ENCODE measurements around the gene UTP4. TPM values are rescaled to one million over a fixed set of nuclear protein-coding genes. Genes with fewer than 3 reads are reported as not detected.

Gene UTP4
- total RNA-seq, 1 donor from 2014 or later = 57.4 TPM

DNA sequence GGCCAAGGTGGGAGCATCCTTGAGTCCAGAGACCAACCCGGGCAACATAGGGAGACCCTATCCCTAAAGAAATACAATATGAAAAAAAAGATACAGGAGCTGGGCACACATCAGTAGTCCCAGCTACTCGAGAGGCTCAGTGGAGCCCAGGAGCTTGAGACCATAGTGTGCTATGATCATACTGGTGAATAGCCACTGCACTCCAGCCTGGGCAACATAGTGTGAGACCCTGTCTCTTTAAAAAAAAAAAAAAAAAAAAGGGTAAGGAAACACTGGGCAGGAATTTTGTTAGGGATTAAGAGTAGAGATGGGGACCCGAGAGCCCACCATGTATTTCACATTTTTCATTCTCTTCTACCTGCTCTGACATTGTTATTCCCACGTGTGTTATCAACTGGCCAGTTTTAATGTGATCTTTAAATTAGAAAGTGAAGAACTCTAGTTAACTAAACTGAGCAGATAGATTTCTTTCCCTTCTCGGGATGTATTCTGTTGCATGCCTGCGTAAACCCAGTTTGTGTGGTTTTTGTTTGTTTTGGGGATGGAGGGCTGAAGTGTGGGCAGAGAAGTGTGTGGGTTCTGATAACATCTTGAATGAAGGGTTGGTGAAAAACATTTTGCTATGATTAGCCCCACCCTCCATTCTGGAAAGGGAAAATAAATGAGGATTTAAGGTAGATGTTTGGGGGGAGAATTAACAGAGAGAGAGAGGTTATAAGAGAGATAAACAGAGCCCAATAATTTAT, 37.3 kb downstream of the UTP4 start:
- DNase-seq (ENCODE audit: low spot score) = no peak

DNA sequence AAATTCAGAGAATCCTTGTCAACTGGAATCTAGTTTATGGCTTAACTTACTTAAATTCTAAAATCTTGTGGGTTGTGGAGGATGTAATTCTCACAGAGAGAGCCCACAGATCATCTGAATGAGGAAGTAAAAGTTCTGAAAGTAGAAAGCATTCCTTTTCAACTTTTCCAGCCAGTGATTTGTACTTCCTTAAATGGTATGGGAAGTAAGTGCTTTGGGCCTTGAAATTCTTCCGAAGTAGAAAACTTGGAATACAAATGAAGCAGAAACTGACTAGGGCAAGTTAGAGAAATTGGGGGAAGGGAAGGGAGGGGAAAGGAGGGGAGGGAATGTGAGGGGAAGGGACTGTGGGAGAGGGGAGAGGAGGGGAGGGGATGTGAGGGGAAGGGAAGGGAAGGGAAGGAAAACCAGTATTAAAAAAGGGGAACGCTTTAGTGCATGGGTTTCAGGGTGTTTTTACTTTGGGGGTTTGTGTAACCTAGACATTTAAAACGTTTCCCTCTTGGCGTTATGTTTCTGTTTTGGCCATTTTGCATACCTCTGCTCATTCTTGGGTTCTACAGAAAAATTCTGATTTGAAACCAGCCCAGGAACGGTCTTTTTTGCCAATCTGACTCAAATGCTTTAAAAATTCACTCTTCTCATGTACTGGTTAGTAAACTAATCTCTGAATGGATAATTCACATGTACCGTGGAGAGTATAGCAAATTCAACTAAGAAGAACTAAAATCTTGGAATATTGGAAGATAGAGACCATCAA, 39.1 kb downstream of the UTP4 start:
- DNase-seq (ENCODE audit: low spot score) = no peak

DNA sequence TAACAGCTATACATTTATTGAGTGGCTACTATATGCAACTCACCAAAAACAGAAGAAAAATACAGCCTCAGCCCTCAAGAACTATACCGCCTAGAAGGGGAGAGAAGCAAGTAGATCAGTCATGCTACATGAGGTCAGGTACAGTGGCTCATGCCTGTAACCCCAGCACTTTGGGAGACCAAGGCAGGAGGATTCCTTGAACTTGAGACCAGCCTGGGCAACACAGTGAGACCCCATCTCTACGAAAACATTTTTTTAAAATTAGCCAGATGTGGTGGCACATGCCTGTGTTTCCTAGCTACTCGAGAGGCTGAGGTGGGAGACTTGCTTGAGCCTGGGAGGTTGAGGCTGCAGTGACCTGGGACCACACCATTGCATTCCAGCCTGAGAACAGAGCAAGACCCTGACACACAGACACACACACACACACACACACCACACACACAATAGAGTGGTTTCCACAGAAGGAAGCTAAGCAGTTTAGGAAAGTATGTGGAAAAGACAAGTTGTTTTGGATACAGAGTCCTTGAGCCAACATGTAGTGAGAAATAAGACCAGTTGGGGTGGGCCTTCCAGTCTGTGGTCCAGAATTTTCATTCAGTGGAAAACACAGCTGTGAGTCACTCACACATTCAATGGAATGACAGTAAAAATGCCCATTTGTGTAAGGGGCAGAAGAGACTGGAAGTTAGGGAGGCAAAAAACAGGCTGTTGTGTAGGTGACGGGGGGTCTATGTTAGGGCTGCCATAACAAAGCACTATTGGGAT, 43.8 kb downstream of the UTP4 start:
- no peak for DNase-seq (ENCODE audit: low spot score)

DNA sequence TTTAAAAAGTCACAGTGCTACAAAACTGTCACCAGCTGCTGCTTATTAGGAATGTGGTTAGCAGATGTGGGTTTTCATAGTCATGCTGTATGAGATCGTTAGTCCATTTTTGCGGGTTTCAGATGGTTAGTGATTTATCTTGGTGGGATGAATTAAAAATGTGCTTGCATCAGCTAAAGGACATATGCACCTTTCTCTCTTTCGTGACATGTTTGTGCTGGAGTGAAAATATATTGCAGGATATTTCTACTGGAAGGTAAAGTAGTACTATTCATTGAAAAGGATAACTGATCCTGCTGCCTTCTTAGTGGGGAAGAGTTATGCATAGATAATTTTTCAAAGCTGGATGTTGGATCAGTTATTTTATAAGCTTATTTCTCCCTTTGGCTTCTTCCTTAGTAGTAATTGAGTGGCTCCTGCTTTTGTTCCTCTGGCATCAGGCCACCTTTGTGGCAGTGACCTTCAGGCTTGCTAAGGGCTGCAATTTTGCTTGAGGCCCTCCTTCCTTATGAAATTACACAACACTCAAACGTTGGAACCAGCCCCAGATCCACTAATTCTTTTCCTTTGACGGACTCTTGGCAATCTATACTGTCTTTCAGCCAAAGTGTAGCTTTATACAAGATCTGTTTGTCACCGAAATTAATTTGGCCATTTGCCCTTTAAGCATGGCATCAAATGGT, 47.0 kb downstream of the UTP4 start:
- DNase-seq (ENCODE audit: low spot score) = no peak

DNA sequence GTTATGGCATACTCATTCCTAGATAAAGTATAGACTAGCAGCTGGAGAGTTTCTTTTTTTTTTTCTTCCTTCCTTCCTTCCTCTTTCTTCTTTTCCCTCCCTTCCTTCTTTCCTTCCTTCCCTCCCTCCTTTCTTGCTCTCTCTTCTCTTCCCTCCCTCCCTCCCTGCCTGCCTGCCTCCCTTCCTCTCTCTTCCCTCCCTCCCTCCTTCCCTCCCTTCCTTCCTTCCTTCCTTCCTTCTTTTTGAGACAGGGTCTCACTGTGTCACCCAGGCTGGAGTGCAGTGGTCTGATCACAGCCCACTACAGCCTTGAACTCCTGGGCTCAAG, 47.5 kb downstream of the UTP4 start:
- DNase-seq (ENCODE audit: low spot score) = no peak

DNA sequence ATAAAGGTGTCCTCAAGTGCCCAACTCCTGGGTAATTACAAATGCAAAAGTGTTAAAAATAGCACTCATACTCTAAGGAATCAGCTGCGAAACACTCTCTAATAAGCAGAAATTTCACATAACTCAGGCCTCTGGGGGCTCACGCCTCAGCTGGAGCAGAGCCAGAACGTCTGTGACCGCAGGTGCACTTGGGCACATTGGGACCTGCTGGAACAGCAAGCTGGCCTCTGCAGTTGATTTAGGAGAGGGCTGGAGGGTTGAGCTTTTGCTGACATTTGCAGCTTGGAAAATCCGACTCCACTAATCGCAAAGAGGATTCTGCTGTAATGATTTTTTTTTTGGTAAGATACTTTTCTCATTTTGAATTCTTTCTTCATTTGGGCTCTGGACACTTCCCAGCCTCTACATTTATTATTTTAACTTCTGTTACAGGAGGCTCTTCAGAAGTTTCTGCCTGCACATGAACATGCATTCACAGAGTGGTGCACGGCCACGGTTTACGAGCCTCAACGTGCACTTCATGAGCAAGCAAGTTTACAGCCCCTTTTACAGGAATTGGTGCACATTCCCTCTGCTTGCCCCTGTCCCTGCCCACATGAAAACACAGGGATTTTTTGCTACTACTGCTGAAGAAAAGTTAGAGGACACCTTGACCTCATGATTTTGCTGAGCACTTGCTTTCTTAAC, 50.4 kb downstream of the UTP4 start:
- no peak for DNase-seq (ENCODE audit: low spot score)

DNA sequence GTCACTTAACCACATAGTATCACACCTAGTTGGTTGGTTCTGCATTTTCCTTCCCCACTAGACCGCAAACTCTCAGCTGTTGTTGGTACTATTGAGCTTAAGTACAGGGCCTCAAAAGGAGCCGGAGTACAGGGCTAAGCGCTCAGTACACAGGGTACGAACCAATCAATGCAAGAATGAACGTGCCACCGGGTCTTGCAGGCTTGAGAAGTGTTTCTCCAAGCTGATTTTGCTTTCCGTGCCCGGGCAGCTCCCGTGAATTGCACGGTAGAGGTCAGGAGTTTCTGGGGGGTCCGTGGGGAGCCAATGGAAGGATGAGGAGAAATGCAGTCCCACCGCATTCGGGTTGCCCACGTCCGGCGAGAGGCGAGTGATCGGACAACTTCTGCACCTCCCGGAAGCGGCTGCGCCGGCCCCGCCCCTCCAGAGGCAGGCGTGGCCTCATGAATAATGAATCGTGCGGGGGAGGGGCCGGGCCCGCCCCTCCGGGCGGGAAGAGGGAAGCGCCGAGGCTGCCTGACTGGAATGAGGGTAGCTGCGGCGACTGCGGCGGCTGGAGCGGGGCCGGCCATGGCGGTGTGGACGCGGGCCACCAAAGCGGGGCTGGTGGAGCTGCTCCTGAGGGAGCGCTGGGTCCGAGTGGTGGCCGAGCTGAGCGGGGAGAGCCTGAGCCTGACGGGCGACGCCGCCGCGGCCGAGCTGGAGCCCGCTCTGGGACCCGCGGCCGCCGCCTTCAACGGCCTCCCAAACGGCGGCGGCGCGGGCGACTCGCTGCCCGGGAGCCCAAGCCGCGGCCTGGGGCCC, 54.4 kb downstream of the UTP4 start, which contains the start of gene SNTB2:
Gene SNTB2, plus strand, starts transcription at position 523 of the 804 bp plus-strand sequence. Its CDS starts 3 bp downstream, at position 526.
- DNase-seq (ENCODE audit: low spot score) = peak; percentile 98

DNA sequence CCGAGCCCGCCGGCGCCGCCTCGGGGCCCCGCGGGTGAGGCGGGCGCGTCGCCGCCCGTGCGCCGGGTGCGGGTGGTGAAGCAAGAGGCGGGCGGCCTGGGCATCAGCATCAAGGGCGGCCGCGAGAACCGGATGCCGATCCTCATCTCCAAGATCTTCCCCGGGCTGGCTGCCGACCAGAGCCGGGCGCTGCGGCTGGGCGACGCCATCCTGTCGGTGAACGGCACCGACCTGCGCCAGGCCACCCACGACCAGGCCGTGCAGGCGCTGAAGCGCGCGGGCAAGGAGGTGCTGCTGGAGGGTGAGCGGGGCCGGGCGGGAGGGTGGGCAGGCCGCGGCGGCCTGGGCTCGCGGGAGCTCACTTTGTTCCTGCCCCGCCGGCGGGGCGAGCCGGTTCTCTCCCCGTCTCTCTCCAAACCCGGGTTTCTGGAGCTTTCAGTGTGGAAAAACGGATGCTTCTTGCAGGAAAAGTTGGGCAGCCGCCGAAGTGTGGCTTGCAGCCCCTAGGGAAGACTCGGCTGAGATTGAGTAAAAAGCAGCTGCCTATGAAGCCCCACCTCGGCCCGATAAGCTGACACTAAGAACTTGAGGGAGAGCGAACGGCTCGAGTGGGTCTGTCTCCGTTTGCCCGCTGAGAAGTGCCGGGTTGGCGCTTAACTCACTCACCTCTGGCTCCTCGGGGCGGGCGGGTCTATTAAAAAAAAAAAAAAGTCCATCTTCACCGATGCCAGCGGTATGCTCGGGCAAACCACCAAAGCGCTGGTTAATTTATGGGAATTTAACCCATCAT, 55.2 kb downstream of the UTP4 start:
- DNase-seq (ENCODE audit: low spot score) = no peak

DNA sequence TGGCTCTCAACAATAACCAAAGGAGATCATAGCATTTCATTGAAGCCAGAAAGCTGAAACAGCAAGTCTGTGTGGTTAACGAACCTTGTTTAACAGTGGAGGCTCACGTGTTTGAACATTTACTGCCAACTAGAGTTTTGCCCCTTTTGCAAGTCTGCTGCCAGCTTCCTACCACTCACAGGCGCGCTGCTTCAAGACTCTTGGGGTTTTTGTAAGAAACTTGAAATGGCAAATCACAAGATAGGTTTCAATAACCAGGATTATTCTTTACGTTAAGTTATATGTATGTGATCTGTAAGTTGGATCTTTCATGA, 55.7 kb downstream of the UTP4 start:
- no peak for DNase-seq (ENCODE audit: low spot score)

DNA sequence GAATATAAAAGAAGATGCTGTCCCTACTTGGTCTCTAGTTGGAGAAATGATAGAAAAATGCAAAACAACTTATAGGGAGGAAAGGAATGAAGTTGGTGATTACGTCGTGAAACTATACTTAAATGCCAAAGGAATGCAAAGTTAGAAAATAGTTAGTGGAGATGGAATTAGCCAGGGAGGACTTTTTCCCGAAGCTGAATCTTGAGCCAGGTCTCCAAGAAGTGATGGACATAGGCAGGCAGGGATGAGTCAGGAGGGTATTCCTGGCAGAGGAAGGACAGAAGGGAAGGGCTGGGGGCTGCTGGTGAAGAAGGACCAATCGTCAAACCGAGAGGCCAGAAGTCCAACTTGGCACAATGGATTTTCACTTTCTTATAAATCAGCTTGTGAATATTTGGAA, 56.3 kb downstream of the UTP4 start:
- DNase-seq (ENCODE audit: low spot score) = no peak

DNA sequence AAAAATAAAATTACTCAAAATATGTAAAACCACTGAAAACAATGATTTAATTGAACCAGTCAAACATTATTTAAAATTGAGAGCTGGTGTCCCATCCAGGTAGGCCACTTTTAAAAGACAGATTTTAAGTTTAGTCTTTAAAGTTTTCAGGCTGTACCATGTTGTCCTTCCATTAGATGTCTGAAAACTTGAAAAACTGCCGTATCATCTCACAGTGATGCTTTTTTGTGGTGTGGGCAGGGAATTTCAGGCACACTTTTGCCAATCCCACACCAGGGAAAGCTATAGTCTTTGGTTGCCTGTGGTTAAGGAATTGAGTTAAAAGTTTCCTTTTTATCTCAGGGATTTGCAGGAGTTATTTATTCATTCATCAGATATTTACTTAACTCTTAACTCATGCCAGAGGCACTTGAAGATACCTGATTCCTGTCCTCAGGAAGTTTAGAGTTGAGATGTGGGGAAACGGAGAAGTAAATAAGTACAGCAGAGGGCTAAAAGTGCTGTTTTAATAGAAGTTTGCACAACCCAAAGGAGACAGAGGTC, 57.7 kb downstream of the UTP4 start:
- no peak for DNase-seq (ENCODE audit: low spot score)

DNA sequence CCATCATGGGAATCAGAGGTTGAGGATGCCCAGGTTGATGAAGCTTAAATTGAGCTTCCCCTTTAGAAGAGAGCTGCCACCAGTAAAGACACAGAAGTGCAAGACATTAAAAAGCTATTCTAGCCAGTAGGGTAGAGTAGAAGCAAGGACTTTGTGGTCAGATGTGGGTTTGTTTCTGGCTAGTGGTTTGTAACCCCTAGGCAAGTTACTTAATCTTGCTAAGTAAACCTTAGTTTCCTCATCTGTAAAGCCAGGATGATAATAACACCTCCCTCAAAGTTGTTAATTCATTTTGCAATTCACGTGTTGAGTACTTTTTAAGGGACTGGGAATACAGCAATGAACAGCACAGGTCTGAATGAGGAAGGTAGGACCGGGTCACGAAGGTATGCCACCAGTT, 58.1 kb downstream of the UTP4 start:
- DNase-seq (ENCODE audit: low spot score) = no peak

DNA sequence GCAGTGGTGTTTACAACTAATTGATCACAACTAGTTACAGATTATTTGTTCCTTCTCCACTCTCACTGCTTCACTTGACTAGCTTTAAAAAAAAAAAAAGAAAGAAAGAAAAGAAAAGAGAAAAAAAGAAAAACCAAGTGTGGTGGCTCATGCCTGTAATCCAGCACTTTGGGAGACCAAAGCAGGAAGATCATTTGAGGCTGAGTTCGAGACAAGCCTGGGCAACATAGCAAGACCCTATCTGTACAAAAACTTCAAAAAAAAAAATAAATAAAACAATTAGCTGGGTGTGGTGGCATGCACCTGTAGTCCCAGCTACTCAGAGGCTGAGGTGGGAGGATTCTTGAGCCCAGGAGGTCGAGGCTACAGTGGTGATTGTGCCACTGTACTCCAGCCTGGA, 58.7 kb downstream of the UTP4 start:
- DNase-seq (ENCODE audit: low spot score) = no peak

DNA sequence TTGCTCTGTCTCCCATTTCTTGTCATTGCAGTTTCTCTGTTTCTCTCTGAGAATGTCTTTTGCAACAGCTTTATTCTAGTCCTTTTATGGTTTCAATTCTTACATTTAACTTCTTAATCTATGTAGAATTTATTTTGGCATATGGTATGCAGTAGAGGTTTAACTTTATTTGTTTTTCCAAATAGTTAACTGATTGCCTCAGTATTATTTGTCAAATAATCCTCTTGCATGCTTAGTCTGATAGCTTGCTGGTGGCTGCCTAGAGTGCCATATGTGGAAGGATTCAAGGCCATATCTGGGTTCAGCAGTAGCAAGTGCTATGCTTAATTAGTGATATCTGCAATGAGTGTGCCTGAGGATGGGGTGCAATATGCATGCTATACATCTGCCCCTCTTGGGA, 61.4 kb downstream of the UTP4 start:
- no peak for DNase-seq (ENCODE audit: low spot score)

DNA sequence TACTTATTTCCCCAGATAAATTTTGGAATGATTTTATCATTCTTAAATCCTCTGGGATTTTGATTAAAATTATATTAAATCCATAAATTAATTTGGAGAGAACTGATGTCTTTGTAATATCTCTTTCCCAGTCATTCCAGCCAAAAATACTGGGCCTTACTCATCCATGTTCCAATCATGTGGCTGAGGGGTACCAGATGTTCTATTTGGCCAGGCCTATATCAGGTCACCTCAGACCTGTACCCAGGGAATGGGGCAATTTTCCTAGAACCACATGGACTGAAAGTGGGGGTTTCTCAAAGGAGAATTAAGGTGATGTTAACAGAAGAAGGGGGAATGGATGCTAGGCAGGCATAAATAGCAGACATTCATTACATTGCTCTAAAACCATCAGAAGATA, 62.0 kb downstream of the UTP4 start:
- no peak for DNase-seq (ENCODE audit: low spot score)

DNA sequence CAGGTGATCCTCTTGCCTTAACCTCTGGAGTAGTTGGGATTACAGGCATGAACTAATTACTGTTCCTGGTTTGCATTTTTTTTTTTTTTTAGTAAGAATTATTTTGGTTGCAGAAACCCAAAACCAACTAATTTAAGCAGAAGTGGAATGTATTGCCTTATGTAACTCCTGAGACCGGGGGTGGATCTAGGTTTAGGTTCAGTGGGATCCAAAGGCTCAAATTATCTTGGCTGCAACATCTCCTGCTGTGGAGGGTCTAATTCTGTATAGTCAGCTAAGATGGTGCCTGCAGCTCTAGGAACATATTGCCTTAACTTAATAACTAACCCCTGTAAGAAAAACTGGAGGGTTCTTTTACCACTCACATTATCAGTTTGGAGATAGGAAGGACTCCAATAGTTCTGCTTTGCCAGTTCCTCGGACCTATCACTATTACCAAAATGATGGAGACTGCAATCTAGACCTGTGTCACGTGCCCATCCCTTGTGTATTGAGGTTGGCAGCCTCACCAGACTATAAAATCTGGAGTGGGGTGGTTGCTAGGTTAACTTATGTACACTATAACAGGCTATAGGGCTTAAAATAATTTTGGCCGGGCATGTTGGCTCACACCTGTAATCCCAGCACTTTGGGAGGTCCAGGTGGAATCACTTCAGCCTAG, 63.0 kb downstream of the UTP4 start:
- DNase-seq (ENCODE audit: low spot score) = no peak

DNA sequence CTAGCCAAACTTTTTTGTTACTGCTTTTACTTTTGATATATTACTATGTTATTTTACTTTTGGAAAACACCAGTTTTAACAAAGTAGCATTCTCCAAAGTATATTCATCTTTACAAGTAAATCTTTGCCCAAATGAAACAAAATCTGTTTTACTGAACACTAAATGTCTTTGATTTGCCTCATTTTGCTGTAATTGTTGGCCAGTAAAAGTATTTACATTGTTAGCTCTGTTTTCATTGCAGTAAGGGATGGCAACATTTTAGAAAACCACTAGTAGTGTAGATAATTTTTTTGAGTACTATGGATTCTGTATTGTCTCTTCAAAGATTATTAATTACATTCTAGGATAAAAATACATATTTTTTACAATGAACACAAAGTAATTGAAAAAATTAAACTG, 65.1 kb downstream of the UTP4 start:
- no peak for DNase-seq (ENCODE audit: low spot score)

DNA sequence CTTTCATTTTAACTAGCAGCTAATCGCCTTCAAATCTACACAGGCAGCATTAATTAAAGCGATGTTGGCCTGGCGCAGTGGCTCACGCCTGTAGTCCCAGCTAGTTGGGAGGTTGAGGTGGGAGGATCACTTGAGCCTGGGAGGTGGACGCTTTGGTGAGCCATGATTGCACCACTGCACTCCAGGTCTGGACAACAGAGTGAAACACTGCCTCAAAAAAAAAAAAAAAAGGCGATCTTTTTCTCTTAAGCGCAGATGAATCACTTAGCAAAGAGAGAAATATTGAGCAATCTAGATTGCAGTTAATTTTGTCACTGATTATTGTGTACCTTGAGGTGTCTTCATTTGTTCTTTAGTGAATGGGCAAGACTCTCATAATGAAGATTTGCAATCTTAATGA, 66.9 kb downstream of the UTP4 start:
- no peak for DNase-seq (ENCODE audit: low spot score)

DNA sequence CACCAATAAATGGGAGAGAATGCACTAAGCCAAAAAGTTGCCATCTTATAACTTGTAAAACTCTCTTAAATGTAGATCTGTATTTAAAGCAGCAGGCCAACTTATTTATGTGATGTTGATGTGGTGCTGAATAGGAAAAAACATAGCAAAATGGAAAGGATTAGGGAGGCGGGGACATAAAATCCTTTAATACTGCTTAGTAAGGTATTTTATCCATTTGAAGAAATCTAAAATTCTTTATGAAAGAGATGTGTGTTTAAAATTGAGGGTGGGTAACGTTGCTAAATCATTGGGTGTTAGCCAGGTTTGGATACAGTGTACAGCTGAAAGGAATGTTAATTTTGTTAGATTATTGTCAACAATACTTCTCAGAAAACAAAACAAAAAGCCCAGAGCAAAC, 68.8 kb downstream of the UTP4 start:
- DNase-seq (ENCODE audit: low spot score) = no peak
